SK-N-DZ (cell line): ENCODE data around the gene RINT1.
"Not testable (repeated sequence)": the region's sequence is repeated elsewhere in the genome, so short reads cannot be mapped to it uniquely, and the experiment has no call there.

Source experiments
- DNase-seq: peaks from one replicate; pipeline ENCODE4 v3.0.0-alpha.2; 2015; ENCODE audit warnings: low spot score

Gene RINT1

DNA sequence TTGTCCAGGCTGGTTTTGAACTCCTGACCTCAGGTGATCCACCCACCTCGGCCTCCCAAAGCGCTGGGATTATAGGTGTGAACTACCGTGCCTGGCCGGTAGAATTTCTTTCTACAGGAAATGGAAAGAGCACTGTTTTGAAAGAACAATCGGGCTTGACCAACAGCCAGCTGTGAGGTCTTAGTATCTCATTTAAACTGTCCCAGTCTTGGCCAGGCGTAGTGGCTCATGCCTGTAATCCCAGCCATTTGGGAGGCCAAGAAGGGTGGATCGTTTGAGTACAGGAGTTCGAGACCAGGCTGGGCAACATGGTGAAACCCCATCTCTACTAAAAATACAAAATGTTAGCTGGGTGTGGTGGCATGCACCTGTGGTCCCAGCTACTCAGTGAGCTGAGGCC lies 67.1 kb downstream of the RINT1 start:
- DNase-seq, result not testable (repeated sequence)

DNA sequence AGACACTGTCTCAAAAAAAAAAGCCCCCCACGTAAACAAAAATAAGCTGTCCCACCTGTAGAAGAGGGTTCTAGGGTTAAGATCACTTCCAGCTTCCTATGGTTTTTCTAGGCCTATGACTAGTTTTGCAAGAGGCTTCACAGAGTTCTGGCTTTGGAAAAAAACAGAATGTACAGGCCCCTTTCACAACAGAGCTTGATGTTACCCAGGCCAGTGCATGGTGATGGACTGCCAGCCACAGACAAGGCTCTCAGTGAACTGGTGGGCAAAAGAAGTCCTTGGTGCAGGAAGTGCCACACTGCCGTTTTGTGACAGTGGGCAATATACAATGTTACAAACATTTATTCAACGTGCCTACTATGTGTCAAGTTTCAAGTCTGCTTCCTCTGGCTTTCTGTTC lies 67.5 kb downstream of the RINT1 start:
- no peak for DNase-seq

DNA sequence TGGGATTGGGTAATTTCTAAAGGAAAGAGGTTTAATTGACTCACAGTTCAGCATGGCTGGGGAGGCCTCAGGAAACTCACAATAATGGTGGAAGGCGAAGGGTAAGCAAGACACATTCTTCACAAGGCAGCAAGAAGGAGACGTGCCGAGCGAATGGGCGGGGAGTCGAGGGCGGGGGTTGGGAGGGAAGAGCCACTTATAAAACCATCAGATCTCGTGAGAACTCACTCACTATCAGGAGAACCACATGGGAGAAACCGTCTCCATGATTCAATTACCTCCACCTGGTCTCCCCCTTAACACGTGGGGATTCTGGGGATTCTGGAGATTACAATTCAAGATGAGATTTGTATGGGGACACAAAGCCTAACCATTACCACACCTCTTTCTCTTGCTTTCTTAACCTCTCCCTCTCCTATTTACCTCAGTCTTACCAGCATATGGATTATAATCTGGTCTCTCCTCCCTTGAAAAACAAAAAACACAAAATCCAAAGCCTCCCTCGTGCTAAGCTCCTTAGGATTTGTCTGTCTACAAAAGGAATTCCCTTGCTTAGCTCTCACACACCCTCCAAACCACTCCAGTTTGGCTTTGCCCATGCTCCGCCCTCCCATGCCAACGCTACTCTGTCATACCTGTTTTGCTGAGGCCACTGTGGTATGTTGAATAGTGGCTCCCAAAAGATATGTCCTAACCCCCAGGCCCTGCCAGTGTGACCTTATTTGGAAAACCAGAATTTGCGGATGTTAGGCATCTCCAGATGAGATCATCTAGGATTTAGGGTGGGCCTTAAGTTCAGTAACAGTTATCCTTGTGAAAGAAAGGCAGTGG lies 68.9 kb downstream of the RINT1 start:
- DNase-seq, result peak; percentile 59

DNA sequence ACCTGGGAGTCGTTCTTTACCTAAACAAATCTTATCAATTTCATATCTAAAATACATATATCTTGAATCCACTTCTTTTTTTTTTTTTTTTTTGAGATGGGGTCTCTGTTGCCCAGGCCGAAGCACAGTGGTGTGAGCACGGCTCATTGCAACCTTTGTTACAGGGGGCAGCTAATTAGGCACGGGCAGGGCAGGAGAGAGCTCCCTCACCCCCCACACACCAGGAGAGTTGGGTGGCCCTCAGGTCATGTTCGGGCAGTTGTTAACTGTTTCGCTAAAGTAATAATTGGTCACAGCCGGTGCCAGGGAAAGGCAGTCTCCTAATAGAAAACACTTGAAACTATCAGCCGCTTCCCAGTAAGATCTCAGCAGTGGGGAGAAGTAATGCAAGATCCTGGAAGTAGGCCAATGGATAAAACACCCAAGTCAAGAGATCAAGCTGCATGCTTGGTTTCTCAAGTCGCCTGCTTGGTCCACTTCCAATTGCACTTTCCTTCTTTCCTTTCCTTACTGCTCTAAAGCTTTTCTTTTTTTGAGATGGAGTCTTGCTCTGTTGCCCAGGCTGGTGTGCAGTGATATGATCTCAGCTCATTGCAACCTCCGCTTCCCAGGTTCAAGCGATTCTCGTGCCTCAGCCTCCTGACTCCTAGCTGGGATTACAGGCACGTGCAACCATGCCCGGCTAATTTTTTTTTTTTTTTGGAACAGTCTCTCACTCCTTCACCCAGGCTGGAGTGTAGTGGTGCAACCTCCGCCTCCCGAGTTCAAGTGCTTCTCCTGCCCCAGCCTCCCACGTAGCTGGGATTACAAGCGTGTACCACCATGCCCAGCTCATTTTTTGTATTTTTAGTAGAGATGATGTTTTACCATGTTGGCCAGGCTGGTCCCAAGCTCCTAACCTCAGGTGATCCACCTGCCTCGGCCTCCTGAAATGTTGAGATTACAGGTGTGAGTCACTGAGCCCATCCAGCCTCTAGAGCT lies 70.6 kb downstream of the RINT1 start:
- no peak for DNase-seq

DNA sequence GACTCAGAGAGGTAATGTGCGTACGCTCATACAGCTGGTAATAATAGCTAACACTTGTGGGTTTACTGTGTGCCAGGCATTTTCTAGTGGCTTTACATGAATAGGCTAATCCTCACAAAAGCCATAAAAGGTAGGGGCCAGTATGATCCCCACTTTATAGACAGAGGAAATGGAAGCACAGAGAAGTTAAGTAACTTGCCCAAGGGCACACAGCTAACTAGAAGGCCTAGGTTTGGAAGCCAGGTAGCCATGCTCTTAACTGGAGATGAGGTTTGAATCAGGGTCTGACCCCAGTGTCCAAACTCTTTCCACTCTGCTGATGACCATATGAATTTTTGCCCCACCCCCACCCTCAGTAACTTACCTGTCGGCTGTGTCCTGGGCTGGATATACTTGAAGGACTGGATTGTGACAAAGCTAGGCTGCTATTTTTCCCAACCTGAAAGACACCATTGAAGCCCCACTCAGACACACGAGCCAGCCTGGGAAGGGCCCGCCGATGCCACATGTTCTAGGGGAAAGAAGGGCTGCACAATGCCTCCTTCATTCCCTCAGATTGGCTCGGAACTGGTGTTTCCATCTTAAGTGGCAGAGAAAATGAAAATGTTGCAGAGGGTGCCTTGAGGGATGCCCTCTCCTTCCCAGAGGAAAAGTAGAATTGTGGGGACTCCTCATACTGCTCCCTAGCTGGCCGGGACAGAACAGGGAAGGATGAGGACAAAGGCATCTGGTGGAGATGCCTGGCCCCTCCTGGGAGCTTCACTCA lies 78.3 kb downstream of the RINT1 start:
- no peak for DNase-seq

DNA sequence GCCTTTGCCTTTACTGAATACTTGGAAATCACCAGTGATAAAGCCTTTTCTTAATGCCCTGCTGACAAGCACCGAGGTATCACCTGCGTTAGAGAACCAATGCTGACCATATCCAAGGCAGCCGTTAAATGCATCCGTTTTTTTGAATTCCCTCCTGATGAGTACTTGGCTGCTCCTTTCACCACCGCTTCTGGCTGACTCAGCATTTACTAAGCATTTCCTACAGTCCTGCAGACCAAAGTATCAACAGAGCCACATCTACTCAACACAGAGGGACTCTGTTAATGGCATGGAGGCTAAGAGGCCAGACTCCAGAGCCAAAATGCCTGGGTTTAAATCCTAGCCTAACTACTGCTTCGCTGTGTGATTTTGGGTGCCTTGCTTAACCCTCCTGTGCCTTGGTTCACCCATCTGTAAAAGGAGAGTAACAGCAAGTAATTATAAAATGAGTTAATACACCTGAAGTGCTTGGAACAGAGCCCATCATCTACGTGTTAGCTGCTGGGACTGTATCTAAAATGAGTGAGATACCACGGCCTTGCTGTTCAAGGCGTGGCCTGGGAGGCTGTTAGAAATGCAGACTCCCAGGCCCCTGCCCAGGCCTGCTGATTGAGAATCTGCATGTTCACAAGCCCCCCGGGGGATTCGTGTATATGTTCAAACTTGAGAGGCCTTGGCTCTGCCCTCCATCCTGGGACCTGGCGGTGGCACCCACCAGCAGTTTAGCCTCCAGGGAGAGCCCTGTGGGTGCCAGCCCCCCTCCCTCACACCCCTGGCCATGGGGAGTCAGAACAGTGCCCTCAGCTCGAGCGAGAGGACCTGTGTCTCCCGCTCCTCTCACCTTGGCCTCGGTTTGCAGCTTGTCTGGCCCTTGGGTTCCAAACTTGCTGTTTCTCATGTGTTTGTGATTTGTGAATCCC lies 80.1 kb downstream of the RINT1 start:
- no peak for DNase-seq

DNA sequence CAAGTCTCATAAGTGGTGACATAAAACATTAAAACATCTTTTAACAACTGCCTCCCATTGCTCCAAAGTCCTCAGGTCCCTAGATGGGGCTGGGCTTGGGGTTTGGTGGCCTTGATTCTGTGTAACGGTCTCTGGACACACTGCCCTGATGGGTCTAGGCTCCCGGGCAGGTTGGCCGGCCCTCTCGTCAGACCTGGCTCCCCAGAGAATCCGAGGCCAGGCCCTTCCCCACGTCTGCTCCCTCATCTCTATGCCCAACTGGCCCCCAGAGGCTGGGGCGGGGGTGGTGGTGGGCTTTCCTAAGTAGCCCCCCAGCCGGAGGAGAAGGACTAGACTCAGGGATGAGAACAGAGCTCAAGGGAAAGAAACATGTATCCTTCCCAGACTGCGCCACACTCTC lies 80.8 kb downstream of the RINT1 start:
- no peak for DNase-seq

DNA sequence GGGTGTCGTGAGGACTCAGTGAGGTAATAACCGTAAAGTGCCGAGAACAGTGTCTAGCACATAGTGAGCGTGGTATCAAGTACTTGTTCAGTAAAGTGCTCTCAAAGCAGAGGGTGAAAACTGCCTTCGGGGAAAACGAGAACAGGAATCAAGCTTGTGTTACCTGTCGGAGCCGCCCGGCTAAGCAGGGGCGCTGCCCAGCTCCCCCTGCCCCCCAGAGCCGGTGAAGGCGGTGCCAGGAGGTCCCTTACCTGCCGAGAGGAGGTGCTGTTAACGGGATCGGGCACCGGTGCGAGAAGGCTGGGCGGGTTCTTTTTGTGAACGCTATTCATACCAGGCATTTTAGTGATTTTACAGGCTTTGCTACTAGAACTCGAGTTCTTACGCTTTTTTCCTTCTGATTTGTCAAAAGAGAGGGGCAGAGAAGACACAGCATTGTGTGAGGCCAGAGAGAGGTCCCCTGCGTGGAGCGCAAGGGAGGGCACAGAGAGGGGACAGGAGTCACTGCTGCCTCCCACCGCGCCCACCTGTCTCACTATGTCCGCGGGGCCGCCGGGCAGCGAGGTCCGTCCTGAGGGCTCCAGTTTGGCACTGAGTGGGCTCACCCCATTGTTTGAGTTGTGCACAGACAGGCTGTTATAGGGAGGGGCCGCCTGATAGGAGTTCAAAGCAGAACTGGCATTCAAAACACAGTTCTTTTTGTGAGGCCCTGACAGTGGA lies 81.8 kb downstream of the RINT1 start:
- no peak for DNase-seq

DNA sequence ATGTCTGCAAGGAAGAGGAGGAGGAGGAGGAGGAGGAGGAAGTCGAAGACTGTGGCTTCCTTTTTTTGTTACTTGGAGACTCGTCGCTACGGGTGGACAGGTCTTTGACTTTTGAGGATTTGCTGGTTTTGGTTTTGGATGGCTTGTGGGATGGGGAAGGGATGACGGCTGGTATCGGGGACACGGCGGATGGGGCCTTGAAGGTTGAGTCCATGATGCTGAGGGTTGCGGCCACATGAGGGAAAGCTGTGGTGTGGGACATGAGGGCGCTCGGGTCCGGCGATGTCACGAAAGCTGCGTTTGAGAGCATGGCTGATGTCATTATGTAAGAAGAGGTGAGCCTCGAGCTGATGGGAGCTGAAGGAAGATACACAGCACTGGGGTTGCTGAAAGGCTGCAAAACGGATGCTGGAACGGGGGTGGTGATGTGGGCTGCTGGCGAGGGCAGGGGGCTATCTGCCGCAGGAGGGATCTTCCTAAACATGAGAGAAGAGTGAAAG lies 82.4 kb downstream of the RINT1 start:
- no peak for DNase-seq
